ENCODE results near the gene PDE6A.

GRCh38 chr5:149836451-149837139 is 108.0 kb downstream of the PDE6A start:
- TF ChIP-seq CTCF (IDR thresholded peaks at IDR 0.05) (no peak), POLR2A (IDR thresholded peaks at IDR 0.05) (no peak)

Measured in adrenal gland (tissue), 5 donors.